GM18907 (cell line): ENCODE measurements around the gene ELN.

Source experiments
- ATAC-seq: cut with Tn5 transposase; IDR thresholded peaks from one replicate; pipeline ENCODE4 v1.9.1; 2021; ENCODE audit warnings: mild to moderate bottlenecking, moderate library complexity; ENCODE audit not compliant: unreplicated experiment

Gene ELN

DNA sequence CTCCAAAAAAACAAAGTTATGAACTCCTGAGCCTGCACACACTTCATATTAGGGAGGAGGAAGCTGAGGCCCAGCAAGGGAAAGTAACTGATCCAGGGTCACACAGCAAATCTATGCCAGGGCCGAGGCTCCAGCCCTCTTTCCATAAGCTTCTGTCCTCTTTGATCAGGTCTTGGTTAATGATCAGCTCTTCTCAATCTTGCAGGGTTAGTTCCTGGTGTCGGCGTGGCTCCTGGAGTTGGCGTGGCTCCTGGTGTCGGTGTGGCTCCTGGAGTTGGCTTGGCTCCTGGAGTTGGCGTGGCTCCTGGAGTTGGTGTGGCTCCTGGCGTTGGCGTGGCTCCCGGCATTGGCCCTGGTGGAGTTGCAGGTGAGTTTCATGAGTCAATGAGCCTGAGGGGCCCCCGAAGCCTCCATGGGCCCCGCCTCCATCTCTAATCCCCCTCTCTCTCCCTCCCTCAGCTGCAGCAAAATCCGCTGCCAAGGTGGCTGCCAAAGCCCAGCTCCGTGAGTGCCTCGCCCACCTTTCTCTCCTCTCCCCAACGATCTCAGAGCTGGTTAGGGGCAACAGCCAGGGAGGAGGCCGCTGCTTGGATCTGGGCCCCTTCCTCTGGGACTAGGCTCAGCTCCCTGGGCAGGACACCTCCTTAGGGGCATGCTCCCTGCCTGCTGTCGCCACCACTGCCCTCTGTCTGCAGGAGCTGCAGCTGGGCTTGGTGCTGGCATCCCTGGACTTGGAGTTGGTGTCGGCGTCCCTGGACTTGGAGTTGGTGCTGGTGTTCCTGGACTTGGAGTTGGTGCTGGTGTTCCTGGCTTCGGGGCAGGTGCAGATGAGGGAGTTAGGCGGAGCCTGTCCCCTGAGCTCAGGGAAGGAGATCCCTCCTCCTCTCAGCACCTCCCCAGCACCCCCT, 32.0 kb downstream of the ELN start:
- ATAC-seq = no peak

GRCh38 chr7:74061840-74062539, 34.0 kb downstream of the ELN start:
- no peak for ATAC-seq

- ATAC-seq = no peak
These were observed 35.3 kb downstream of the ELN start for GRCh38 chr7:74063223-74063641.

GRCh38 chr7:74063646-74064045, 35.7 kb downstream of the ELN start:
- no peak for ATAC-seq

GRCh38 chr7:74064696-74065095, 36.7 kb downstream of the ELN start:
- ATAC-seq = no peak

DNA sequence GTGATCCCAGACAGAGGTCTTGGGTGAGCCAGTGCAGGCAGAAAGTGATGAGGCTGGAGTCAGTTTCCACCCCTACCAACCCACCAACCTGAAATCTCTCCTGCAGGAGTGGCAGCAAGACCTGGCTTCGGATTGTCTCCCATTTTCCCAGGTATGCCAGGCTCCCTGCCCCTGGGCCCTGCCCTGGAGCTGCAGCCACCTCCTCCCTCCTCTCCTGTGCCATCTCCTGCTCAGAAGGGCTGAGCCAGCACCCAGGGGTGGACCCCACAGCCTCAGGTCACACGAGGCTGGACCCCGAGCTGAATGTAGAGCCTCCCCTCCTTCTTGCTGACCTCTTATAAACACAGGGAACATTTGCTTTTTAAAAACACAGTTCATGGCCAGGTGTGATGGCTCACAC, 38.7 kb downstream of the ELN start:
- ATAC-seq = no peak

GRCh38 chr7:74068378-74069085, 40.6 kb downstream of the ELN start:
- no peak for ATAC-seq

- ATAC-seq = no peak
These were observed 41.1 kb downstream of the ELN start for GRCh38 chr7:74069086-74069541.

DNA sequence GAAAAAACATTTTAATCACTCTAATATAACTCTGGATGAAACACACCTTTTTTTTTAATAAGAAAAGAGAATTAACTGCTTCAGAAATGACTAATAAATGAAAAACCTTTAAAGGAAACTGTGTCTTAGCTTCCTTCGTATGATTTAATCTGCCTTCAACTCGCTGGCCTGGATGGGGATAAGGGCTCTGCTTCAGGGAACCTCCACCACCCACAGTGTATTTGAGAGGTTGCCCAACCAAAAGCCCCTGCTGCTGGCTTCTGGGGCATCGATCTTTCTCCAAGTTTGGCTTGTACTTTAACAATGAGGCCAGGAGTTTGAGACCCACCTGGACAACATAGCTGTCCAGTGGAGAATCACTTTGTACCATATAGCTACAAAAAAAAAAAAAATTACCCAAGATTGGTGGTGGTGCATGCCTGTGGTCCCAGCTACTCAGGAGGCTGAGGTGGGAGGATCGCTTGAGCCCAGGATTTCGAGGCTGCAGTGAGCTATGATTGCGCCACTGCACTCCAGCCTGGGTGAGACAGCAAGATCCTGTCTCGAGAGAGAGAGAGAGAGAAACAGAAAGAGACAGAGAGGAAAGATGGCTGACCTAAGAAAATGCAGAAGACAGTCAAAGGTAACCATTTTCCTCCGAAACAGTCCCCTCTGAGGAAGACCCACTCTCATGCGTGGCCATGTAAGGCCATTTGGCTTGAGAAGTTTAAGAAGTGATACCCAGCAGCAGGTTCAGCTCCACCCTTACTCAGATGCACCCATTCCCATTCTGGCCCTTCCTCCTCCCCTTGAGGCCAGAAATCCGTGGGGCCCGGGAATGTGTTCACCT, 42.0 kb downstream of the ELN start:
- ATAC-seq = no peak

GRCh38 chr7:74070619-74070921, 42.6 kb downstream of the ELN start:
- ATAC-seq = no peak

GRCh38 chr7:74071121-74071520, 43.1 kb downstream of the ELN start:
- no peak for ATAC-seq

GRCh38 chr7:74074770-74075169, 46.8 kb downstream of the ELN start:
- no peak for ATAC-seq

- no peak for ATAC-seq
These were observed 50.5 kb downstream of the ELN start for GRCh38 chr7:74078461-74078860.

DNA sequence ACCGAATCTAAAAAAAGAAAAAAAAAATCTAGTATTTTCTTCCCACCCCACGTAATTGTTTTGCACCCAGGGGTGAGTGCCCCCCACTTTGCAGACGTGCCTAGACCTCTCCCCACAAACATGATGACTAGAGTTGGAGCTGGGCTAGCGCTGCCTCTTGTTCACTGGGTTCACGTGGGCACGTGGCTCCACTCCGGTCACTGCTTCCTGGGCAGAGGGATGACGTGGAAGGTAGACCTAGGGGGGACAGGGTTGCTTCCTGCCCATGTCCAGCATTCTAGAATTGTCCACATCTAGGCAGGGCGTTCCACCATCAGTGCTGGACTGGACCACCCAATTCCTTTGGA, 54.8 kb downstream of the ELN start:
- ATAC-seq = no peak

DNA sequence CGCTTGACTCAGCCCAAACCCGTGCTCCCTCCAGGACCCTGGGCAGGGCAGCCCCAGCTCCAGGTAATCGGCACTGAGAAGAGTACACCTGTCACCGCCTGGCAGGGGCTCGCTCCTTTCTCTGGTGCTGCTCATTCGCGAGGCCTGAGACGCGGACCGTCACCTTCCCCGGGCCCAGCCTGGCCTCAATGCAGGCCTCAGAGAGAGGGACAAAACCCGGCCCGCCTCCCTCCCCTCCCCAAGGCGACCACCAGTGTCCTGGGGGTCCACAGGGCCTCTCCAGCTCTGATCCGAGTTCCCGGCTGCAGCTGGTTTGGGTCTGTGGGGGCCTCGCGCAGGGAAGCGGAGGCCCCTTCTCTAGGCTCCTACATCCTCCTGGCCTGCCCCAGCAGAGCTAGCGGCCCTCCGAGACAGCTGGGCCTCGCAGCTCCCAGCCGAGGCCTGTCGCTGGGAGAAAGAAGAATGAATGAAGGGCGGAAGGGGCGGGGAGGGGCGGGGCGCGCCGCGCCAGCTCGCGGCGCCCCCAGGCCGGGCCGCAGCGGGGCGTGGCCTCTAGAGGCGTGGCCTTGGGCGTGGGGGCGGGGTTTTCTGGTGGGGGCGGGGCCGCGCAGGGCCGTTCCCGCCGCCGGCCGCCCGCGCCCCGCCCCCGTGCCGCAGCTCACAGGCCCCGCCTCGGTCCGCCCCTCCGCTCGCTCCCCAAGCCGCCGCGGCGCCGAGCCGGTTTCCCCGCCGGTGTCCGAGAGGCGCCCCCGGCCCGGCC, 55.3 kb downstream of the ELN start, which contains the start of gene LIMK1:
Gene LIMK1, plus strand, starts transcription at position 688 of the 760 bp plus-strand sequence. CDS start 187 bp downstream, outside the sequence.
- ATAC-seq = peak; percentile 65

DNA sequence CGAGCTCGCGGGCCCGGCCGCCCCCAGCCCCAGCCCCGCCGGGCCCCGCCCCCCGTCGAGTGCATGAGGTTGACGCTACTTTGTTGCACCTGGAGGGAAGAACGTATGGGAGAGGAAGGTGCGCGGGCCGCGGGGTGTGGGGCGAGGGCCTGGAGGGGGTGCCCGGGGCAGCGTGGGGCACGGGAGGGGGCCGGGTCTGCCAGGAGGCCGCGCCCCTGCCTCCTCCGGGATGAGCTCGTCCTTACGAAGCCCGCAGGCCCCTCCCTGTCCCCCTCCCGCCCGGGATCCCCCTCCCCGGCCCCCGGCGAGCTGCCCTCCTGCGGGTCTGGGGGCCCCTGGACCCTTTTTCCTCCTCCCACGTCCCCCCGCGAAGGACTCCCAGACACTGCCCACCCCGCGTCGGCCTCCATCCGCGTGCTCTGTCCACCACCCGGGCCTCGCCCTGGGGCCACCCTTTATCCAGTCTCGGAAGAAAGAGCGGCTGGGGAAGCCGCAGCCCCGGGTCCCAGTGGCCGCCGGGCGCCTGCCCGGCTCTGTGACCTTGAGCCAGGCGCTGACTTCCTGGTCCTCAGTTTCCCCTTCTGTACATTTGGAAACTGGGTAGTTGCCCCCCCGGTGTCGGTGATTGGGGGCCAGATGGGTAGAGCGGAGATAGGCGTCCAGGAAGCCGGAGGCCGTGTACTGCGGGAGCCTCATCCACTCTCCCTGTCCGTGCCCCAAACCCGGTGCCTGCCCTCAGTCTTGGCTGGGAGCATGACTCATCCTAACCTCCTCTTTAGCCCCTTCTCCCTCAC, 56.2 kb downstream of the ELN start:
- ATAC-seq = peak; percentile 40

DNA sequence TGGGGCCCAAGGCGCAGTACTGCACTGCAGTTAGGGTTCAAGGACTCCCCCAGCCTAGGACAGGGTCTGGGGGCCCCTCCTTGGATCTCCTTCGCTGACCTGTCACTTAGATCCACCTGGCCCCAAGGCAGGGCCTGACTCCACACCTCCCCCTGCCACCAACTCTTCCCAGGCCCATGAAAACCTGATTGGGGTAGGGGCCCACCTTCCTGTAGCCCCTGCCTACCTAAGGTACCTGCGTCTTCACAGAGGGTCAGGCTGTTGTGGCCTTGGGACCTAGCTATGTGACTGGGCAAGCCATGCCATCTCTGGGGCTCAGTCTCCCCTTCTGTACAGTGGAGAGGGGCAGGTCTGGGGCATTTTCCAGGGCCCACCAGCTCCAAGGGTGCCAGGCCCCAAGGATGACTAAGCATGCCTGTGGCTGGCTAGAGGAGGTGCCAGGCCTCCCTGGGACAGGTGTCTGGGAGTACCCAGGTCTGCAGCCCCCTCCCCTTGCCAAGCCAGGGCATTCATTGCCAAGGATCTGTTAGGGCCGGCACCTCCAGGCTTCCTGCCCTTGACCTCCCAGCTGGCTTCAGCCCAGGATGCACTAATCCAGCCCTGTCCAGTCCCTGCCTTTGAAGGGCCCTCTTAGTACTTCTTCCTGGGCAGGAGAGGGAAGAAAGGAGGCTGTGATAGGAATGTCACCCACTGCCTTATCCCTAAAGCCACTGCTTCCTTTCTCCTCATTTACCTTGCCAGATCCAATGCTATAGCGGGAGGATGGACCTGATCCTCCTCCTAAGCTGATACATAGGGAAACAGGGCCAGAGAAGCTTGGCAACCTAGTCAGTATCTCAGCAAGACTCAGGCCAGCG, 57.0 kb downstream of the ELN start:
- ATAC-seq = no peak

- no peak for ATAC-seq
These were observed 59.9 kb downstream of the ELN start for GRCh38 chr7:74087791-74088453.
